HG03521 (cell line): Measurements from ENCODE around the gene HOXD9.

Experiments
- ATAC-seq: cut with Tn5 transposase; IDR thresholded peaks from one replicate; pipeline ENCODE4 v1.9.1; 2021; ENCODE audit warnings: mild to moderate bottlenecking, moderate library complexity; ENCODE audit not compliant: unreplicated experiment

The HOXD9 gene

GRCh38 chr2:176110415-176111308 lies 11.9 kb upstream of the HOXD9 start:
- ATAC-seq = no peak

GRCh38 chr2:176111309-176111663 lies 11.2 kb upstream of the HOXD9 start:
- no peak for ATAC-seq

GRCh38 chr2:176111846-176112374 lies 10.6 kb upstream of the HOXD9 start:
- ATAC-seq = no peak

- ATAC-seq = no peak
These were observed 9.9 kb upstream of the HOXD9 start for GRCh38 chr2:176112375-176113302.

GRCh38 chr2:176114120-176114929 lies 8.2 kb upstream of the HOXD9 start:
- no peak for ATAC-seq

GRCh38 chr2:176114930-176115625 lies 7.4 kb upstream of the HOXD9 start:
- ATAC-seq = no peak

- ATAC-seq = no peak
These were observed 6.4 kb upstream of the HOXD9 start, which contains the start of gene HOXD10 for GRCh38 chr2:176115883-176116813. Gene HOXD10, plus strand, starts transcription at chr2:176116778. Its CDS starts 56 bp downstream, at chr2:176116834.

GRCh38 chr2:176117162-176117822 lies 5.2 kb upstream of the HOXD9 start:
- ATAC-seq = no peak

GRCh38 chr2:176117823-176118371 lies 4.6 kb upstream of the HOXD9 start:
- ATAC-seq = no peak

- no peak for ATAC-seq
These were observed 3.7 kb upstream of the HOXD9 start for GRCh38 chr2:176118601-176119339.

- no peak for ATAC-seq
These were observed 1.9 kb upstream of the HOXD9 start for GRCh38 chr2:176120364-176121189.

GRCh38 chr2:176121190-176122051 lies 1.1 kb upstream of the HOXD9 start:
- ATAC-seq = no peak

GRCh38 chr2:176122052-176122682 lies 352 bp upstream of the HOXD9 start:
- no peak for ATAC-seq

- no peak for ATAC-seq
These were observed 1.0 kb downstream of the HOXD9 start for GRCh38 chr2:176123411-176124109.
